ENCODE results near the gene GRIN3B. TPM values are rescaled to one million over a fixed set of nuclear protein-coding genes. Genes with fewer than 3 reads are reported as not detected.

The GRIN3B gene
- total RNA-seq, 2 donors from 2014 or later: not detected

GRCh38 chr19:972281-972680 is 27.9 kb upstream of the GRIN3B start:
- DNase-seq: no peak
- Histone ChIP-seq H3K27ac (no peak overlapping the region), H3K4me1 (no peaks in the 10 kb centered on the region), H3K27me3 (no peaks in the 10 kb centered on the region), H3K36me3 (no peaks in the 10 kb centered on the region), H3K4me3 (no peak overlapping the region), H3K9me3 (no peaks in the 10 kb centered on the region), H3K9ac (ENCODE audit: low read depth in 2 of 2, low read length in 2 of 2) (no peak overlapping the region)
- intact Hi-C loops (cut with DNase I): loop anchor here (10.0 kb wide), 1 partner anchor 197 kb away; no protein-coding TSS in a partner anchor
- no peak for TF ChIP-seq CTCF (IDR thresholded peaks at IDR 0.05)

GRCh38 chr19:973726-974563 is 26.3 kb upstream of the GRIN3B start:
- H3K36me3 ChIP-seq: no peaks in the 10 kb centered on the region
- H3K4me1 ChIP-seq: no peaks in the 10 kb centered on the region
- H3K9me3 ChIP-seq: no peaks in the 10 kb centered on the region
- no peak overlapping the region for H3K4me3 ChIP-seq
- DNase-seq: no peak
- H3K9ac ChIP-seq (ENCODE audit: low read depth in 2 of 2, low read length in 2 of 2): no peak overlapping the region
- TF ChIP-seq CTCF (IDR thresholded peaks at IDR 0.05): no peak
- intact Hi-C loops (cut with DNase I): loop anchor here (10.0 kb wide), 1 partner anchor 199 kb away; no protein-coding TSS in a partner anchor
- H3K27me3 ChIP-seq: no peaks in the 10 kb centered on the region
- H3K27ac ChIP-seq: no peak overlapping the region

- H3K9ac ChIP-seq (ENCODE audit: low read depth in 2 of 2, low read length in 2 of 2): no peak overlapping the region
- intact Hi-C loops (cut with DNase I): loop anchor here (10.0 kb wide), 1 partner anchor 200 kb away; no protein-coding TSS in a partner anchor
- DNase-seq: no peak
Observed at GRCh38 chr19:974564-975257, 25.5 kb upstream of the GRIN3B start.

GRCh38 chr19:976476-976875 is 23.7 kb upstream of the GRIN3B start:
- DNase-seq: no peak
- H3K9me3 ChIP-seq: no peaks in the 10 kb centered on the region
- intact Hi-C loops (cut with DNase I): loop anchor here (10.0 kb wide), 1 partner anchor 202 kb away; no protein-coding TSS in a partner anchor
- H3K27ac ChIP-seq: no peak overlapping the region
- H3K36me3 ChIP-seq: no peaks in the 10 kb centered on the region
- no peak overlapping the region for H3K9ac ChIP-seq (ENCODE audit: low read depth in 2 of 2, low read length in 2 of 2)
- TF ChIP-seq CTCF (IDR thresholded peaks at IDR 0.05): no peak
- H3K4me1 ChIP-seq: no peaks in the 10 kb centered on the region
- no peak overlapping the region for H3K4me3 ChIP-seq
- no peaks in the 10 kb centered on the region for H3K27me3 ChIP-seq

More at GRCh38 chr19:974564-975257, 25.5 kb upstream of the GRIN3B start:
- no peaks in the 10 kb centered on the region for H3K36me3 ChIP-seq
- H3K27ac ChIP-seq: no peak overlapping the region
- no peak for TF ChIP-seq CTCF (IDR thresholded peaks at IDR 0.05)
- no peaks in the 10 kb centered on the region for H3K9me3 ChIP-seq
- no peak overlapping the region for H3K4me3 ChIP-seq
- no peaks in the 10 kb centered on the region for H3K4me1 ChIP-seq
- H3K27me3 ChIP-seq: no peaks in the 10 kb centered on the region

- intact Hi-C loops (cut with DNase I): loop anchor here (10.0 kb wide), 1 partner anchor 202 kb away; no protein-coding TSS in a partner anchor
- no peaks in the 10 kb centered on the region for H3K36me3 ChIP-seq
- H3K9me3 ChIP-seq: no peaks in the 10 kb centered on the region
- no peaks in the 10 kb centered on the region for H3K27me3 ChIP-seq
- H3K27ac ChIP-seq: no peak overlapping the region
- H3K4me1 ChIP-seq: no peaks in the 10 kb centered on the region
- H3K9ac ChIP-seq (ENCODE audit: low read depth in 2 of 2, low read length in 2 of 2): no peak overlapping the region
- H3K4me3 ChIP-seq: no peak overlapping the region
- no peak for DNase-seq
- TF ChIP-seq CTCF (IDR thresholded peaks at IDR 0.05): no peak
Observed at GRCh38 chr19:977058-977464, 23.2 kb upstream of the GRIN3B start.

Measured in colonic mucosa (tissue), 4 donors.